Keratinocyte (primary cell): ENCODE results near the gene STK11. TPM values are rescaled to one million over a fixed set of nuclear protein-coding genes. Genes with fewer than 3 reads are reported as not detected.
A peak's percentile ranks its signal among the peaks of the same experiment; 100 is the strongest.

Experiments used
- DNase-seq: peaks from one replicate; pipeline ENCODE4 v3.0.0-alpha.2; 2011; ENCODE audit warnings: low read depth, missing footprints, low spot score
- FAIRE-seq: peaks from 2 replicates; lab custom pipeline; 2011; peaks lifted over from hg19 to GRCh38; lab: Jason Lieb, UNC
- H2AFZ ChIP-seq: 2 replicates; pipeline ENCODE4 v1.6.0; 2012; ENCODE audit warnings: low read length, control low read depth, inconsistent platforms; ENCODE audit not compliant: control insufficient read depth
- H3K27ac ChIP-seq: 2 replicates; pipeline ENCODE4 v1.5.1; 2011; ENCODE audit warnings: low read length; ENCODE audit not compliant: control insufficient read depth, insufficient read depth
- H3K27me3 ChIP-seq: 3 replicates; pipeline ENCODE4 v1.6.0; 2011; ENCODE audit warnings: low read length; ENCODE audit not compliant: control insufficient read depth, insufficient read depth; ENCODE audit errors: extremely low read depth
- H3K36me3 ChIP-seq, 2 experiments: 2 replicates in 1 of 2; 3 replicates in 1 of 2; pipeline ENCODE4 v1.5.1; 2011; ENCODE audit warnings: low read length in 2 of 2, mild to moderate bottlenecking in 1 of 2; ENCODE audit not compliant: control insufficient read depth in 2 of 2, insufficient read depth in 2 of 2; ENCODE audit errors: extremely low read depth in 1 of 2
- H3K4me1 ChIP-seq: 3 replicates; pipeline ENCODE4 v1.5.1; 2011; ENCODE audit warnings: low read length; ENCODE audit not compliant: control insufficient read depth, insufficient read depth; ENCODE audit errors: extremely low read depth
- H3K4me2 ChIP-seq: 3 replicates; pipeline ENCODE4 v1.6.0; 2011; ENCODE audit warnings: low read depth, low read length; ENCODE audit not compliant: control insufficient read depth, insufficient read depth; ENCODE audit errors: extremely low read depth
- H3K4me3 ChIP-seq, 3 experiments: fragments of 200-600 bp in 1 of 3; sonication (generic) in 1 of 3; 2 replicates in 2 of 3; 3 replicates in 1 of 3; pipeline ENCODE4 v1.5.1; 2011 to 2016; ENCODE audit warnings: low read length in 3 of 3, mild to moderate bottlenecking in 3 of 3, control low read depth in 2 of 3, inconsistent platforms in 1 of 3, low read depth in 1 of 3, mixed read lengths in 1 of 3, mixed run types in 1 of 3, moderate library complexity in 1 of 3; ENCODE audit not compliant: control insufficient read depth in 2 of 3, insufficient read depth in 2 of 3; ENCODE audit errors: extremely low read depth in 1 of 3
- H3K79me2 ChIP-seq: 2 replicates; pipeline ENCODE4 v1.6.0; 2012; ENCODE audit warnings: low read length; ENCODE audit not compliant: control insufficient read depth, insufficient read depth
- H3K9ac ChIP-seq: 3 replicates; pipeline ENCODE4 v1.6.0; 2011; ENCODE audit warnings: low read length; ENCODE audit not compliant: control insufficient read depth, insufficient read depth; ENCODE audit errors: extremely low read depth
- H3K9me1 ChIP-seq: 3 replicates; pipeline ENCODE4 v1.6.0; 2011; ENCODE audit warnings: low read length; ENCODE audit not compliant: control insufficient read depth, insufficient read depth; ENCODE audit errors: extremely low read depth
- H3K9me3 ChIP-seq: 2 replicates; pipeline ENCODE4 v1.5.1; 2012; ENCODE audit warnings: low read depth, low read length; ENCODE audit not compliant: control insufficient read depth
- H4K20me1 ChIP-seq: 3 replicates; pipeline ENCODE4 v1.6.0; 2011; ENCODE audit warnings: low read length; ENCODE audit not compliant: control insufficient read depth, insufficient read depth; ENCODE audit errors: extremely low read depth
- EZH2 ChIP-seq: IDR thresholded peaks from one replicate; pipeline ENCODE4 v1.6.1; 2012; ENCODE audit warnings: inconsistent platforms, mild to moderate bottlenecking, low read length, moderate library complexity
- dilution Hi-C: fragments of 300-500 bp; cut with MboI; formaldehyde crosslinking; loops from one replicate; pipeline ENCODE4 v1.7.0; 2020; ENCODE audit warnings: low sequenced_read_pairs; ENCODE audit not compliant: extremely low pct_ligation_motif_present
- polyA plus RNA-seq, 5 experiments: library from polyadenylated mRNA; depleted of rRNA in 3 of 5; stranded (reverse) in 3 of 5; stranded (forward) in 1 of 5; unstranded in 1 of 5; fragments of >200 nt; gene quantifications; 1 replicate in 1 of 5; 2 replicates in 3 of 5; 3 replicates in 1 of 5; pipeline versions ENCODE4 v1.2.1 to v1.2.3, GENCODE V29; 2011 to 2012; ENCODE audit warnings: missing spikeins in 2 of 5, low read depth in 1 of 5, low replicate concordance in 1 of 5
- TF ChIP-seq, protein P1 (sequence below), 3 experiments: IDR thresholded peaks in 1 of 3; conservative IDR thresholded peaks in 1 of 3; optimal IDR thresholded peaks in 1 of 3; 2 replicates in 2 of 3; 3 replicates in 1 of 3; pipeline versions ENCODE3 to v1.5.1; 2011; ENCODE audit warnings: low read length in 3 of 3, mild to moderate bottlenecking in 3 of 3, moderate library complexity in 2 of 3, control low read depth in 1 of 3, inconsistent platforms in 1 of 3; ENCODE audit not compliant: insufficient read depth in 2 of 3; ENCODE audit errors: extremely low read depth in 1 of 3

STK11 gene
- polyA plus RNA-seq, 1 donor (not counting 4 experiments of a cell fraction or from before 2014, with no cell fraction given): 24.6 TPM

DNA sequence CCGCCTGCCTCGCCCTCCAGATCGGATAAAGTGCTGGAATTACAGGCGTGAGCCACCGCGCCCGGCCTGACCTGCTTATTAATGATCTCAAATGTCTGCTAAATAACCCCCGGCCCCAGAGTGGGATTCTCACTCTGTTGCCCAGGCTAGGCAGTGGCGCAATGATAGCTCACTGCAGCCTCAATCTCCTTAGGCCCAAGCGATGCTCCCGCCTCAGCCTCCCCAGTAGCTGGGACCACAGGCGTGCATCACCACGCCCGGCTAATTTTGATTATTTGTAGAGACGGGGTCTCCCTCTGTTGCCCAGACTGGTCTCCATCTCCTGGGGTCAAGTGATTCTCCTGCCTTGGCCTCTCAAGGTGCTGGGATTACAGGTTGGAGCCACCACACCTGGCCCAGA lies 35.3 kb downstream of the STK11 start:
- Histone ChIP-seq H3K27me3 (no peaks in the 10 kb centered on the region), H3K27ac (no peak overlapping the region), H3K9me3 (no peaks in the 10 kb centered on the region), H3K36me3 (no peaks in the 10 kb centered on the region), H3K9ac (peak overlapping the region; percentile 79), H3K4me3 (peak overlapping the region in 2 of 3 experiments; percentile 34 to 84), H3K4me2 (peak overlapping the region; percentile 91), H4K20me1 (no peaks in the 10 kb centered on the region), H2AFZ (no peak overlapping the region), H3K4me1 (peaks cover 38% of the 10 kb centered on the region), H3K79me2 (peaks cover 23% of the 10 kb centered on the region), H3K9me1 (no peaks in the 10 kb centered on the region)
- no peak for TF ChIP-seq EZH2
- TF ChIP-seq, protein P1, sequence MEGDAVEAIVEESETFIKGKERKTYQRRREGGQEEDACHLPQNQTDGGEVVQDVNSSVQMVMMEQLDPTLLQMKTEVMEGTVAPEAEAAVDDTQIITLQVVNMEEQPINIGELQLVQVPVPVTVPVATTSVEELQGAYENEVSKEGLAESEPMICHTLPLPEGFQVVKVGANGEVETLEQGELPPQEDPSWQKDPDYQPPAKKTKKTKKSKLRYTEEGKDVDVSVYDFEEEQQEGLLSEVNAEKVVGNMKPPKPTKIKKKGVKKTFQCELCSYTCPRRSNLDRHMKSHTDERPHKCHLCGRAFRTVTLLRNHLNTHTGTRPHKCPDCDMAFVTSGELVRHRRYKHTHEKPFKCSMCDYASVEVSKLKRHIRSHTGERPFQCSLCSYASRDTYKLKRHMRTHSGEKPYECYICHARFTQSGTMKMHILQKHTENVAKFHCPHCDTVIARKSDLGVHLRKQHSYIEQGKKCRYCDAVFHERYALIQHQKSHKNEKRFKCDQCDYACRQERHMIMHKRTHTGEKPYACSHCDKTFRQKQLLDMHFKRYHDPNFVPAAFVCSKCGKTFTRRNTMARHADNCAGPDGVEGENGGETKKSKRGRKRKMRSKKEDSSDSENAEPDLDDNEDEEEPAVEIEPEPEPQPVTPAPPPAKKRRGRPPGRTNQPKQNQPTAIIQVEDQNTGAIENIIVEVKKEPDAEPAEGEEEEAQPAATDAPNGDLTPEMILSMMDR (optimal IDR thresholded peaks at IDR 0.05 in 1 of 3, IDR thresholded peaks at IDR 0.05 in 1 of 3, conservative IDR thresholded peaks at IDR 0.05 in 1 of 3; ENCODE audit: extremely low read depth in 1 of 3, insufficient read depth in 2 of 3, low read length in 3 of 3): no peak
- FAIRE-seq (no peak), DNase-seq (no peak)
- dilution Hi-C loops: no loop called here

DNA sequence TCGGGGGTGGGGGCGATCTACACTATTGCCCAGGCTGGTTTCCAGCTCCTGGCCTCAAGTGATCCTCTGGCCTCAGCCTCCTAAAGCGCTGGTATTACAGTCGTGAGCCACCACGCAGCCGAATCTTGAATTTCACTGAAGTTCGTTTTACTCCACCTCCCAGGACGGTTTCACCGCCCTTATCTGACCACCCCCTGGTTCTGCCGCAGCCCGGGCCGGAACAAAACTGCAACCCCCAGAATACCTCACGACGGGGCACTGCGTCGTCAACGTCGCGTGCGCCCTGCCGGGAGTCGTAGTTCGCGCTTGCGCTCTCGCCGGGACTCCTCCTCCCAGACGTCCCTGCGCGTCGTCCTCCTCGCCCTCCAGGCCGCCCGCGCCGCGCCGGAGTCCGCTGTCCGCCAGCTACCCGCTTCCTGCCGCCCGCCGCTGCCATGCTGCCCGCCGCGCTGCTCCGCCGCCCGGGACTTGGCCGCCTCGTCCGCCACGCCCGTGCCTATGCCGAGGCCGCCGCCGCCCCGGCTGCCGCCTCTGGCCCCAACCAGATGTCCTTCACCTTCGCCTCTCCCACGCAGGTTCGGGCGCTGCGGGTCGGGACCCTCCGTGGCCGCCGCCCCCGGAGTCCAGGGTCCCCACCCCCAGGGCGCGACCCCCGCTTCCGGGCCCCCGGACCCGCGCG lies 36.0 kb downstream of the STK11 start, which contains the start of gene ATP5F1D:
TSS of gene ATP5F1D (plus strand) at position 335 of the 679 bp plus-strand sequence. CDS start at position 435, 100 bp downstream.
- no peaks in the 10 kb centered on the region for H3K27me3 ChIP-seq
- dilution Hi-C loops: no loop called here
- peak within 1 kb of the TSS; percentile 60 for H3K27ac ChIP-seq
- H3K9ac ChIP-seq: peak within 1 kb of the TSS; percentile 79
- H3K4me2 ChIP-seq: peak within 1 kb of the TSS; percentile 91
- H3K4me1 ChIP-seq: peaks cover 32% of the 10 kb centered on the region
- no peaks in the 10 kb centered on the region for H3K9me3 ChIP-seq
- peak within 1 kb of the TSS; percentile 67 to 87 (median 84) for H3K4me3 ChIP-seq
- H2AFZ ChIP-seq: peak within 1 kb of the TSS; percentile 64
- no peaks in the 10 kb centered on the region for H3K9me1 ChIP-seq
- no peak for TF ChIP-seq EZH2
- TF ChIP-seq, protein P1 (optimal IDR thresholded peaks at IDR 0.05 in 1 of 3, IDR thresholded peaks at IDR 0.05 in 1 of 3, conservative IDR thresholded peaks at IDR 0.05 in 1 of 3; ENCODE audit: extremely low read depth in 1 of 3, insufficient read depth in 2 of 3, low read length in 3 of 3): no peak
- H4K20me1 ChIP-seq: no peaks in the 10 kb centered on the region
- H3K79me2 ChIP-seq: peaks cover 23% of the 10 kb centered on the region
- peak; percentile 67 for FAIRE-seq
- no peak for DNase-seq
- H3K36me3 ChIP-seq: peaks cover 0 to 1% of the 10 kb centered on the region in 2 experiments
